Measurements from ENCODE around the gene SP6.

DNA sequence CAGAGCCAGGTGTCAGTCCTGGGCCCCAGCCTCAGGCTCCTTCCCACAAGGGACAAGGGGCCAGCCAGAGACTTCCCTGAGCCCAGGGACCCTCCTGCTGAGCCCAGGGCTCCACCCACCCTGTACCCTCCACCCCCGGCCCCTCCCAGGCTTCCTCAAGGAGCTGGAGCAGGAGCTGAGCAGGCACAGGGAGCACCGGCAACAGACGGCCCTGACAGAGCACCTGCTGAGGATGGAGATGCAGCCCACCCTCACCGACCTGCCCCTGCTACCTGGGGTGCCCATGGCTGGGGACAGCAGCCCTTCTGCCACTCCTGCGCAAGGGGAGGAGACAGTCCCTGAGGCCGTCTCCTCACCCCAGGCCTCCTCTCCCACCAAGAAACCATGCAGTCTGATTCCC lies 14.4 kb downstream of the SP6 start:
- no peak for TF ChIP-seq CTCF (IDR thresholded peaks at IDR 0.05; ENCODE audit: insufficient read depth, low read length)
- TF ChIP-seq, protein P1, sequence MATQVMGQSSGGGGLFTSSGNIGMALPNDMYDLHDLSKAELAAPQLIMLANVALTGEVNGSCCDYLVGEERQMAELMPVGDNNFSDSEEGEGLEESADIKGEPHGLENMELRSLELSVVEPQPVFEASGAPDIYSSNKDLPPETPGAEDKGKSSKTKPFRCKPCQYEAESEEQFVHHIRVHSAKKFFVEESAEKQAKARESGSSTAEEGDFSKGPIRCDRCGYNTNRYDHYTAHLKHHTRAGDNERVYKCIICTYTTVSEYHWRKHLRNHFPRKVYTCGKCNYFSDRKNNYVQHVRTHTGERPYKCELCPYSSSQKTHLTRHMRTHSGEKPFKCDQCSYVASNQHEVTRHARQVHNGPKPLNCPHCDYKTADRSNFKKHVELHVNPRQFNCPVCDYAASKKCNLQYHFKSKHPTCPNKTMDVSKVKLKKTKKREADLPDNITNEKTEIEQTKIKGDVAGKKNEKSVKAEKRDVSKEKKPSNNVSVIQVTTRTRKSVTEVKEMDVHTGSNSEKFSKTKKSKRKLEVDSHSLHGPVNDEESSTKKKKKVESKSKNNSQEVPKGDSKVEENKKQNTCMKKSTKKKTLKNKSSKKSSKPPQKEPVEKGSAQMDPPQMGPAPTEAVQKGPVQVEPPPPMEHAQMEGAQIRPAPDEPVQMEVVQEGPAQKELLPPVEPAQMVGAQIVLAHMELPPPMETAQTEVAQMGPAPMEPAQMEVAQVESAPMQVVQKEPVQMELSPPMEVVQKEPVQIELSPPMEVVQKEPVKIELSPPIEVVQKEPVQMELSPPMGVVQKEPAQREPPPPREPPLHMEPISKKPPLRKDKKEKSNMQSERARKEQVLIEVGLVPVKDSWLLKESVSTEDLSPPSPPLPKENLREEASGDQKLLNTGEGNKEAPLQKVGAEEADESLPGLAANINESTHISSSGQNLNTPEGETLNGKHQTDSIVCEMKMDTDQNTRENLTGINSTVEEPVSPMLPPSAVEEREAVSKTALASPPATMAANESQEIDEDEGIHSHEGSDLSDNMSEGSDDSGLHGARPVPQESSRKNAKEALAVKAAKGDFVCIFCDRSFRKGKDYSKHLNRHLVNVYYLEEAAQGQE (IDR thresholded peaks at IDR 0.05; ENCODE audit: insufficient replicate concordance, low read depth): no peak
- TF ChIP-seq SPI1 (IDR thresholded peaks at IDR 0.05; ENCODE audit: borderline replicate concordance, low read depth): no peak
- no peak for TF ChIP-seq POLR2AphosphoS5 (IDR thresholded peaks at IDR 0.05; ENCODE audit: low read depth)
